ENCODE results near the gene SCUBE3.

SCUBE3 gene

GRCh38 chr6:35300848-35301247 lies 87.1 kb downstream of the SCUBE3 start:
- no peak for DNase-seq (ENCODE audit: low read depth in 2 of 2)
